A549 (cell line): ENCODE data around the gene PIK3C3. TPM values are rescaled to one million over a fixed set of nuclear protein-coding genes. Genes with fewer than 3 reads are reported as not detected.

Experiments used
- ATAC-seq, 2 experiments: fragments of 200-7000 bp in 1 of 2; fragments of >200 bp in 1 of 2; cut with Nextera tagmentation in 1 of 2; cut with Tn5 transposase in 1 of 2; 3 replicates each; pipeline versions ENCODE4 v1.8.0 to v1.9.1; 2018 to 2020; ENCODE audit warnings: mild to moderate bottlenecking in 1 of 2, moderate library complexity in 1 of 2
- CTCF ChIA-PET: fragments of 300-600 bp; sonication (Branson Sonifier 250); formaldehyde crosslinking; extraction: SDS; loops from one replicate; lab custom pipeline; 2021; ENCODE audit warnings: antibody characterized with exemption, inconsistent platforms; lab: Yijun Ruan, JAX
- POLR2A ChIA-PET: fragments of 350-600 bp; formaldehyde crosslinking; extraction: SDS; loops from one replicate; lab custom pipeline; 2021; ENCODE audit warnings: antibody characterized with exemption, inconsistent platforms; lab: Yijun Ruan, JAX
- DNase-seq, 2 experiments: peaks; one replicate each; pipeline versions ENCODE4 v3.0.0 to v3.0.0-alpha.2; 2011 to 2016; ENCODE audit warnings: low read depth in 1 of 2, low spot score in 1 of 2
- FAIRE-seq: peaks from 2 replicates; lab custom pipeline; 2011; peaks lifted over from hg19 to GRCh38; lab: Jason Lieb, UNC
- H3K27ac ChIP-seq, 2 experiments: fragments of >200 bp; sonication (Bioruptor Twin); formaldehyde crosslinking; 3 replicates each; pipeline ENCODE4 v1.5.1; 2016 to 2017
- H3K4me1 ChIP-seq: fragments of >200 bp; sonication (Bioruptor Twin); formaldehyde crosslinking; 3 replicates; pipeline ENCODE4 v1.6.1; 2016
- H3K4me2 ChIP-seq: fragments of >200 bp; sonication (Bioruptor Twin); formaldehyde crosslinking; 3 replicates; pipeline ENCODE4 v1.6.1; 2016
- H3K4me3 ChIP-seq: fragments of >200 bp; sonication (Bioruptor Twin); formaldehyde crosslinking; 3 replicates; pipeline ENCODE4 v1.5.1; 2016
- H3K9me3 ChIP-seq: fragments of >200 bp; sonication (Bioruptor Twin); formaldehyde crosslinking; 3 replicates; pipeline ENCODE4 v1.6.1; 2016
- ATOH8 ChIP-seq: fragments of 250-450 bp; sonication (Bioruptor Pico); IDR thresholded peaks from 2 replicates; pipeline ENCODE4 v1.5.0; 2020; ENCODE audit warnings: low read depth, mild to moderate bottlenecking, moderate library complexity
- CBX8 ChIP-seq: fragments of 200-600 bp; sonication (generic); IDR thresholded peaks from 2 replicates; pipeline ENCODE4 v1.6.1; 2016
- CEBPB ChIP-seq, 2 experiments: fragments of >200 bp in 1 of 2; sonication (Bioruptor Twin) in 1 of 2; formaldehyde crosslinking in 1 of 2; IDR thresholded peaks; 2 replicates each; pipeline ENCODE4 v1.6.1; 2012 to 2016
- CHD2 ChIP-seq: fragments of 150-350 bp; IDR thresholded peaks from 2 replicates; pipeline ENCODE4 v1.6.1; 2014; ENCODE audit warnings: low read length; ENCODE audit not compliant: partially characterized antibody
- EHF ChIP-seq: fragments of 250-450 bp; sonication (Bioruptor Pico); IDR thresholded peaks from 2 replicates; pipeline ENCODE4 v1.5.0; 2020; ENCODE audit warnings: mild to moderate bottlenecking
- ELK1 ChIP-seq: fragments of 150-350 bp; IDR thresholded peaks from 2 replicates; pipeline ENCODE4 v1.6.1; 2014; ENCODE audit warnings: low read depth, mild to moderate bottlenecking, low read length
- FOSB ChIP-seq: fragments of 250-450 bp; sonication (Bioruptor Pico); IDR thresholded peaks from 2 replicates; pipeline ENCODE4 v1.5.0; 2020; ENCODE audit warnings: mild to moderate bottlenecking, moderate library complexity
- FOSL2 ChIP-seq, 2 experiments: fragments of 450-650 bp in 1 of 2; fragments of >200 bp in 1 of 2; sonication (Bioruptor Twin) in 1 of 2; formaldehyde crosslinking; IDR thresholded peaks; 2 replicates each; pipeline versions ENCODE4 v1.5.0 to v1.6.1; 2016 to 2020; ENCODE audit warnings: mild to moderate bottlenecking in 1 of 2, moderate library complexity in 1 of 2
- HES2 ChIP-seq: fragments of >200 bp; sonication (Bioruptor Twin); formaldehyde crosslinking; IDR thresholded peaks from 2 replicates; pipeline ENCODE4 v1.6.1; 2016
- HEYL ChIP-seq: fragments of 250-450 bp; sonication (Bioruptor Pico); IDR thresholded peaks from 2 replicates; pipeline ENCODE4 v1.8.0; 2021; ENCODE audit warnings: mild to moderate bottlenecking, moderate library complexity
- HOXB13 ChIP-seq: fragments of 250-450 bp; sonication (Bioruptor Pico); IDR thresholded peaks from 2 replicates; pipeline ENCODE4 v1.5.0; 2020; ENCODE audit warnings: low read depth, mild to moderate bottlenecking, moderate library complexity
- JUN ChIP-seq, 2 experiments: fragments of >200 bp; sonication (Bioruptor Twin); formaldehyde crosslinking; IDR thresholded peaks; 2 replicates in 1 of 2; 3 replicates in 1 of 2; pipeline ENCODE4 v1.6.1; 2016 to 2017
- JUNB ChIP-seq: fragments of >200 bp; sonication (Bioruptor Twin); formaldehyde crosslinking; IDR thresholded peaks from 2 replicates; pipeline ENCODE4 v1.6.1; 2016
- KDM1A ChIP-seq: fragments of 200-600 bp; sonication (generic); IDR thresholded peaks from 2 replicates; pipeline ENCODE4 v1.6.1; 2016; ENCODE audit warnings: low read depth, mild to moderate bottlenecking
- KDM5A ChIP-seq: fragments of 200-600 bp; sonication (generic); IDR thresholded peaks from 2 replicates; pipeline ENCODE4 v1.6.1; 2016; ENCODE audit warnings: antibody characterized with exemption, mild to moderate bottlenecking
- MAFK ChIP-seq: fragments of 450-650 bp; IDR thresholded peaks from 2 replicates; pipeline ENCODE4 v1.6.1; 2014; ENCODE audit not compliant: partially characterized antibody
- MYC ChIP-seq: IDR thresholded peaks from 2 replicates; pipeline ENCODE4 v1.6.1; 2012; ENCODE audit warnings: mild to moderate bottlenecking, inconsistent platforms, low read length, improper control_type of control experiment, borderline replicate concordance
- NPAS2 ChIP-seq: fragments of 250-450 bp; sonication (Bioruptor Pico); IDR thresholded peaks from 2 replicates; pipeline ENCODE4 v1.8.0; 2022; ENCODE audit warnings: mild to moderate bottlenecking, moderate library complexity, borderline replicate concordance
- NR3C1 ChIP-seq: fragments of >200 bp; sonication (Bioruptor Twin); formaldehyde crosslinking; IDR thresholded peaks from 3 replicates; pipeline ENCODE4 v1.6.1; 2017
- PBX3 ChIP-seq: IDR thresholded peaks from 2 replicates; pipeline ENCODE4 v1.6.1; 2012
- RCOR1 ChIP-seq: fragments of 150-350 bp; IDR thresholded peaks from 2 replicates; pipeline ENCODE4 v1.6.1; 2014; ENCODE audit warnings: antibody characterized with exemption, low read length, low read depth
- RNF2 ChIP-seq: fragments of 200-600 bp; sonication (generic); IDR thresholded peaks from 2 replicates; pipeline ENCODE4 v1.6.1; 2016; ENCODE audit warnings: low read depth, mild to moderate bottlenecking, antibody characterized with exemption, moderate library complexity, borderline replicate concordance
- SREBF2 ChIP-seq: fragments of 450-650 bp; IDR thresholded peaks from 2 replicates; pipeline ENCODE4 v1.6.1; 2014; ENCODE audit warnings: mild to moderate bottlenecking, moderate library complexity
- ZNF302 ChIP-seq: fragments of 250-450 bp; sonication (Bioruptor Pico); IDR thresholded peaks from 2 replicates; pipeline ENCODE4 v1.9.0; 2021; ENCODE audit warnings: inconsistent platforms, mild to moderate bottlenecking, moderate library complexity
- WGBS: methylation state at CpG from one replicate; pipeline ENCODE4 v1.1.6; 2017; ENCODE audit errors: missing lambda C conversion rate; 5-methylcytosine and 5-hydroxymethylcytosine counted together
- polyA plus RNA-seq, 4 experiments: library from polyadenylated mRNA; depleted of rRNA in 3 of 4; stranded (reverse); fragments of >200 nt; fragmentation: RNase III in 1 of 4; extraction: RNeasy Plus Mini Kit Qiagen cat#74134 plus additional on column Dnase treatment in 1 of 4; gene quantifications; 2 replicates in 3 of 4; 3 replicates in 1 of 4; pipeline ENCODE4 v1.2.3, GENCODE V29; 2011 to 2017

The PIK3C3 gene
- polyA plus RNA-seq, 2 of the 4 experiments (the other 2 are of a cell fraction) = 18.6 to 36.0 TPM

- H3K27ac ChIP-seq = no peak overlapping the region
- ATAC-seq (no peak), DNase-seq (no peak), FAIRE-seq (no peak)
- no peaks in the 10 kb centered on the region for H3K4me1 ChIP-seq
- ChIA-PET POLR2A (no interaction called here), CTCF (interaction anchor here (1.1 kb wide), 1 partner anchor 14 kb away, joined by 3 read pairs; no protein-coding TSS in a partner anchor)
- H3K9me3 ChIP-seq = no peaks in the 10 kb centered on the region
- no peak overlapping the region for H3K4me3 ChIP-seq
- WGBS = 67% methylated on average over 1 of the region's 1 CpG
- no peak for TF ChIP-seq KDM5A
- TF ChIP-seq RNF2 = no peak
- TF ChIP-seq JUNB = no peak
- no peak for TF ChIP-seq CHD2
- TF ChIP-seq CBX8 = no peak
- H3K4me2 ChIP-seq = no peak overlapping the region
These were observed 137.8 kb downstream of the PIK3C3 start for GRCh38 chr18:42092848-42093247.

GRCh38 chr18:42094875-42095274 is 139.8 kb downstream of the PIK3C3 start:
- CTCF ChIA-PET = no interaction called here
- FAIRE-seq (no peak), DNase-seq (no peak), ATAC-seq (no peak)
- TF ChIP-seq ATOH8 (CRISPR knock-in tag) (no peak), MAFK (no peak)
- Histone ChIP-seq H3K4me2 (no peak overlapping the region), H3K9me3 (no peaks in the 10 kb centered on the region), H3K4me1 (no peaks in the 10 kb centered on the region), H3K27ac (no peak overlapping the region), H3K4me3 (no peak overlapping the region)
- POLR2A ChIA-PET = no interaction called here

- ATAC-seq (no peak), FAIRE-seq (no peak), DNase-seq (no peak)
- Histone ChIP-seq H3K4me2 (no peak overlapping the region), H3K9me3 (no peaks in the 10 kb centered on the region), H3K4me1 (no peaks in the 10 kb centered on the region), H3K4me3 (no peak overlapping the region), H3K27ac (no peak overlapping the region)
- no peak for TF ChIP-seq RNF2
- no peak for TF ChIP-seq MYC
- no peak for TF ChIP-seq PBX3
- CTCF ChIA-PET = no interaction called here
- POLR2A ChIA-PET = no interaction called here
These were observed 140.8 kb downstream of the PIK3C3 start for GRCh38 chr18:42095732-42096377.

GRCh38 chr18:42100248-42100647 is 145.2 kb downstream of the PIK3C3 start:
- no peak for FAIRE-seq
- Histone ChIP-seq H3K27ac (no peak overlapping the region), H3K9me3 (no peaks in the 10 kb centered on the region), H3K4me3 (no peak overlapping the region), H3K4me2 (no peak overlapping the region), H3K4me1 (no peaks in the 10 kb centered on the region)
- ChIA-PET CTCF (interaction anchor here (1.4 kb wide), 1 partner anchor 47 kb away, joined by 4 read pairs; no protein-coding TSS in a partner anchor), POLR2A (no interaction called here)
- no peak for ATAC-seq
- WGBS = 0% methylated on average over 1 of the region's 1 CpG
- TF ChIP-seq RCOR1 = no peak
- TF ChIP-seq FOSL2 (IDR thresholded peaks at IDR 0.05) = no peak
- no peak for TF ChIP-seq FOSL2 (CRISPR knock-in tag; IDR thresholded peaks at IDR 0.05)
- no peak for TF ChIP-seq CEBPB (IDR thresholded peaks at IDR 0.05)
- no peak for TF ChIP-seq EHF (CRISPR knock-in tag)
- no peak for TF ChIP-seq JUN (IDR thresholded peaks at IDR 0.05)
- TF ChIP-seq CBX8 = no peak
- no peak for TF ChIP-seq NR3C1
- TF ChIP-seq ELK1 = no peak
- TF ChIP-seq MAFK = no peak
- no peak for TF ChIP-seq HES2
- TF ChIP-seq ZNF302 (CRISPR knock-in tag) = no peak
- TF ChIP-seq FOSB (CRISPR knock-in tag) = no peak
- no peak for TF ChIP-seq KDM1A
- TF ChIP-seq ATOH8 (CRISPR knock-in tag) = no peak
- TF ChIP-seq NPAS2 (CRISPR knock-in tag) = no peak
- TF ChIP-seq SREBF2 = no peak
- no peak for TF ChIP-seq HOXB13
- TF ChIP-seq CHD2 = no peak
- TF ChIP-seq HEYL (CRISPR knock-in tag) = no peak
- TF ChIP-seq PBX3 = no peak
- DNase-seq = no peak
